HCT116 (cell line): Measurements from ENCODE around the gene ENDOD1. TPM values are rescaled to one million over a fixed set of nuclear protein-coding genes. Genes with fewer than 3 reads are reported as not detected.

ENCODE experiments used
- ATAC-seq: fragments of 200-7000 bp; cut with Tn5 transposase; 2 replicates; pipeline ENCODE4 v1.9.1; 2020; ENCODE audit warnings: mild to moderate bottlenecking, moderate library complexity
- BruUV-seq: library from RNA; stranded (reverse); fragments of 400-500 nt; replicated peaks from 2 replicates; lab custom pipeline; 2021; lab: Mats Ljungman, UMichigan
- CTCF ChIA-PET: fragments of 300-600 bp; sonication (Branson Sonifier 250); formaldehyde crosslinking; loops from one replicate; lab custom pipeline; 2021; ENCODE audit warnings: antibody characterized with exemption; lab: Charles Lee
- POLR2A ChIA-PET: fragments of 300-600, 350-600 bp; sonication (Branson Sonifier 250); formaldehyde crosslinking; loops from one replicate; lab custom pipeline; 2021; ENCODE audit warnings: antibody characterized with exemption; lab: Charles Lee
- RAD21 ChIA-PET, 2 experiments: fragments of 300-600 bp; sonication (Branson Sonifier 250); formaldehyde crosslinking; loops; one replicate each; lab custom pipeline; 2023; ENCODE audit warnings: low total read pairs in 2 of 2; ENCODE audit not compliant: uncharacterized antibody in 2 of 2, unreplicated experiment in 2 of 2, low non-redundant PET in 1 of 2; lab: Charles Lee
- DNase-seq: peaks from one replicate; pipeline ENCODE4 v3.0.0-alpha.2; 2010; ENCODE audit warnings: low read depth, low spot score
- H2AFZ ChIP-seq: fragments of 200-600 bp; shearing (Covaris generic), sonication (generic); 2 replicates; pipeline ENCODE4 v1.6.1; 2017; ENCODE audit warnings: low read depth, mixed run types, mixed read lengths, antibody characterized with exemption, low read length; ENCODE audit not compliant: poor library complexity, severe bottlenecking
- H3K27ac ChIP-seq: 2 replicates; pipeline ENCODE4 v1.5.1; 2012; ENCODE audit warnings: low read depth, low read length
- H3K27me3 ChIP-seq: fragments of 200-600 bp; sonication (generic); 2 replicates; pipeline ENCODE4 v1.6.1; 2016; ENCODE audit warnings: mixed run types, low read length, mixed read lengths; ENCODE audit not compliant: insufficient read depth
- H3K36me3 ChIP-seq, 2 experiments: fragments of 200-500 bp in 1 of 2; fragments of 200-600 bp in 1 of 2; sonication (Bioruptor generic) in 1 of 2; sonication (generic) in 1 of 2; 2 replicates each; pipeline versions ENCODE4 v1.5.1 to v1.6.1; 2014 to 2016; ENCODE audit warnings: low read length in 2 of 2, inconsistent platforms in 1 of 2, mixed read lengths in 1 of 2, mixed run types in 1 of 2; ENCODE audit not compliant: insufficient read depth in 2 of 2, control insufficient read depth in 1 of 2
- H3K4me1 ChIP-seq, 2 experiments: fragments of 200-600 bp in 1 of 2; sonication (generic) in 1 of 2; 2 replicates each; pipeline versions ENCODE4 v1.5.1 to v1.6.1; 2012 to 2017; ENCODE audit warnings: low read length in 2 of 2, inconsistent platforms in 1 of 2, mild to moderate bottlenecking in 1 of 2, mixed read lengths in 1 of 2, mixed run types in 1 of 2, moderate library complexity in 1 of 2; ENCODE audit not compliant: insufficient read depth in 2 of 2, control insufficient read depth in 1 of 2
- H3K4me2 ChIP-seq: fragments of 200-600 bp; sonication (generic); 2 replicates; pipeline ENCODE4 v1.6.1; 2017; ENCODE audit warnings: mixed run types, low read length, mixed read lengths
- H3K4me3 ChIP-seq, 2 experiments: fragments of 200-600 bp in 1 of 2; sonication (generic) in 1 of 2; replicated peaks in 1 of 2; 2 replicates each; pipeline ENCODE4 v1.5.1; 2011 to 2016; ENCODE audit warnings: low read length in 2 of 2, control low read depth in 1 of 2, low read depth in 1 of 2, mild to moderate bottlenecking in 1 of 2, mixed read lengths in 1 of 2, mixed run types in 1 of 2
- H3K79me2 ChIP-seq: fragments of 200-600 bp; sonication (generic); 2 replicates; pipeline ENCODE4 v1.6.1; 2017; ENCODE audit warnings: mild to moderate bottlenecking, mixed run types, low read length, moderate library complexity, mixed read lengths; ENCODE audit not compliant: insufficient read depth
- H3K9ac ChIP-seq: fragments of 200-600 bp; sonication (generic); 2 replicates; pipeline ENCODE4 v1.6.1; 2016; ENCODE audit warnings: low read length, mixed read lengths
- H3K9me2 ChIP-seq: fragments of 200-600 bp; sonication (generic), shearing (Covaris generic); 2 replicates; pipeline ENCODE4 v1.6.1; 2017; ENCODE audit warnings: mixed run types, mild to moderate bottlenecking, moderate library complexity; ENCODE audit not compliant: insufficient read depth
- H3K9me3 ChIP-seq, 2 experiments: fragments of 200-500 bp in 1 of 2; fragments of 200-600 bp in 1 of 2; sonication (Bioruptor generic) in 1 of 2; sonication (generic) in 1 of 2; 2 replicates each; pipeline ENCODE4 v1.6.1; 2014 to 2017; ENCODE audit warnings: low read length in 2 of 2, mixed read lengths in 2 of 2, inconsistent platforms in 1 of 2, low read depth in 1 of 2, mild to moderate bottlenecking in 1 of 2, mixed run types in 1 of 2, moderate library complexity in 1 of 2; ENCODE audit not compliant: control insufficient read depth in 1 of 2, insufficient read depth in 1 of 2
- H4K20me1 ChIP-seq: fragments of 200-600 bp; sonication (generic), shearing (Covaris generic); 2 replicates; pipeline ENCODE4 v1.6.1; 2017; ENCODE audit warnings: mixed run types, mild to moderate bottlenecking, moderate library complexity; ENCODE audit not compliant: insufficient read depth
- CEBPB ChIP-seq: IDR thresholded peaks from 2 replicates; pipeline ENCODE4 v1.6.1; 2012; ENCODE audit warnings: low read depth
- EZH2 ChIP-seq: fragments of 200-600 bp; sonication (generic); IDR thresholded peaks from 2 replicates; pipeline ENCODE4 v1.6.1; 2017; ENCODE audit warnings: antibody characterized with exemption, mixed run types
- FOSL1 ChIP-seq: IDR thresholded peaks from 2 replicates; pipeline ENCODE4 v1.6.1; 2012; ENCODE audit warnings: low read depth
- intact Hi-C: fragments of 100-400 bp; cut with micrococcal nuclease; formaldehyde crosslinking; loops from 2 replicates; pipeline ENCODE4 v1.10.0; 2022
- total RNA-seq: library from RNA; stranded (reverse); gene quantifications from one replicate; pipeline ENCODE4 v1.2.1, GENCODE V29; 2021; ENCODE audit not compliant: unreplicated experiment

ENDOD1 gene
- total RNA-seq, 1 experiment from 2014 or later: 33.6 TPM

- ChIA-PET CTCF (interaction anchor here (1.0 to 1.5 kb wide), 3 partner anchors 11 to 20 kb away, joined by 3 read pairs; no protein-coding TSS in a partner anchor), RAD21 (no interaction called here), POLR2A (interaction anchor here (1.2 to 2.1 kb wide), 4 partner anchors 12 to 77 kb away, joined by 4 to 5 read pairs (median 4); partner anchors contain the start of gene ENDOD1)
- intact Hi-C loops: no loop called here
- no peak for ATAC-seq
- H3K4me2 ChIP-seq: peak overlapping the region; percentile 26; the same call in 1 of the 2 replicates
- H3K27ac ChIP-seq: no peak overlapping the region
- no TSS peak for BruUV-seq
- H2AFZ ChIP-seq: no peak overlapping the region
- H3K9ac ChIP-seq: no peak overlapping the region
- H3K9me2 ChIP-seq: no peaks in the 10 kb centered on the region
- H3K9me3 ChIP-seq: no peaks in the 10 kb centered on the region
- no peak overlapping the region for H3K4me3 ChIP-seq
- H3K36me3 ChIP-seq: no peaks in the 10 kb centered on the region
- no peaks in the 10 kb centered on the region; the same call in 1 of the 2 replicates for H3K27me3 ChIP-seq
- H3K4me1 ChIP-seq: peaks cover 33 to 43% of the 10 kb centered on the region in 2 experiments
- TF ChIP-seq FOSL1 (peak; percentile 28; the same call in 1 of the 2 replicates), CEBPB (no peak)
- peaks cover 20% of the 10 kb centered on the region for H3K79me2 ChIP-seq
- no peaks in the 10 kb centered on the region for H4K20me1 ChIP-seq
- DNase-seq: no peak
Measured at GRCh38 chr11:95072948-95073347, 16.7 kb upstream of the ENDOD1 start.

GRCh38 chr11:95074792-95075563 lies 14.7 kb upstream of the ENDOD1 start:
- Histone ChIP-seq H3K27me3 (no peaks in the 10 kb centered on the region; the same call in 1 of the 2 replicates), H3K4me1 (peaks cover 24 to 33% of the 10 kb centered on the region in 2 experiments), H3K4me3 (no peak overlapping the region), H2AFZ (peak overlapping the region; percentile 30), H3K79me2 (no peaks in the 10 kb centered on the region), H3K36me3 (no peaks in the 10 kb centered on the region), H3K9me2 (no peaks in the 10 kb centered on the region), H3K9me3 (no peaks in the 10 kb centered on the region), H3K9ac (no peak overlapping the region; the same call in 1 of the 2 replicates), H3K4me2 (peak overlapping the region; percentile 54), H3K27ac (no peak overlapping the region), H4K20me1 (no peaks in the 10 kb centered on the region)
- RAD21 ChIA-PET: no interaction called here
- no TSS peak for BruUV-seq
- no peak for TF ChIP-seq FOSL1
- TF ChIP-seq EZH2: no peak
- intact Hi-C loops: no loop called here
- CTCF ChIA-PET: no interaction called here
- DNase-seq: no peak
- POLR2A ChIA-PET: interaction anchor here (1.4 to 1.8 kb wide), 3 partner anchors 8 to 75 kb away, joined by 3 to 10 read pairs (median 4); partner anchors contain the start of gene SRSF8
- peak; percentile 51 for ATAC-seq
